Lower leg skin (tissue), 3 donors: ENCODE results near the gene C1orf159.

Experiments used
- POLR2A ChIP-seq, 2 donors: fragments of 450-650 bp; IDR thresholded peaks; one replicate each; pipeline ENCODE4 v1.6.1; 2016 to 2017; ENCODE audit warnings: antibody characterized with exemption in 2 of 2, mild to moderate bottlenecking in 1 of 2, moderate library complexity in 1 of 2
- TF ChIP-seq, protein P1 (sequence below), 3 donors: fragments of 450-650 bp; IDR thresholded peaks; one replicate each; pipeline ENCODE4 v1.5.1; 2016; ENCODE audit warnings: antibody characterized with exemption in 3 of 3, mild to moderate bottlenecking in 3 of 3, moderate library complexity in 2 of 3

DNA sequence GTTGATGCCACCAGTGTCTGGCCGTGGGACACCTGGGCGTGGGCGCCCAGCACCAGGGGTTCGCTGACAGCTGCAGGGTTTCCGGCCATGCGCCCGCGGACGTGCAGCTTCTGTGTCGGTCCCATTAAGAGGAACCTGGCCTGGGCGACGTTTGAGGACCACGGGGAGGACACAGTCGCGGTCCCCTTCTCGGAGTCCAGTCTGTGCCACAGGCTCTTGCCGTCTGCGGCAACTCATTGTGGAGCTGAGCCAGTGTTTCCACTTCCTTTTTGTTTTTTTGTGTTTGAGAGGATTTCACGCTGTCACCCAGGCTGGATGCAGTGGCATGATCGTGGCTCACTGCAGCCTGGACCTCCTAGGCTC is 1.6 kb upstream of the C1orf159 start:
- TF ChIP-seq POLR2A (IDR thresholded peaks at IDR 0.05): no peak
- TF ChIP-seq, protein P1, sequence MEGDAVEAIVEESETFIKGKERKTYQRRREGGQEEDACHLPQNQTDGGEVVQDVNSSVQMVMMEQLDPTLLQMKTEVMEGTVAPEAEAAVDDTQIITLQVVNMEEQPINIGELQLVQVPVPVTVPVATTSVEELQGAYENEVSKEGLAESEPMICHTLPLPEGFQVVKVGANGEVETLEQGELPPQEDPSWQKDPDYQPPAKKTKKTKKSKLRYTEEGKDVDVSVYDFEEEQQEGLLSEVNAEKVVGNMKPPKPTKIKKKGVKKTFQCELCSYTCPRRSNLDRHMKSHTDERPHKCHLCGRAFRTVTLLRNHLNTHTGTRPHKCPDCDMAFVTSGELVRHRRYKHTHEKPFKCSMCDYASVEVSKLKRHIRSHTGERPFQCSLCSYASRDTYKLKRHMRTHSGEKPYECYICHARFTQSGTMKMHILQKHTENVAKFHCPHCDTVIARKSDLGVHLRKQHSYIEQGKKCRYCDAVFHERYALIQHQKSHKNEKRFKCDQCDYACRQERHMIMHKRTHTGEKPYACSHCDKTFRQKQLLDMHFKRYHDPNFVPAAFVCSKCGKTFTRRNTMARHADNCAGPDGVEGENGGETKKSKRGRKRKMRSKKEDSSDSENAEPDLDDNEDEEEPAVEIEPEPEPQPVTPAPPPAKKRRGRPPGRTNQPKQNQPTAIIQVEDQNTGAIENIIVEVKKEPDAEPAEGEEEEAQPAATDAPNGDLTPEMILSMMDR (IDR thresholded peaks at IDR 0.05): no peak
